ENCODE results near the gene MEP1B.

MEP1B gene

GRCh38 chr18:32267463-32267862 is 77.6 kb downstream of the MEP1B start:
- Histone ChIP-seq H3K9me3 (ENCODE audit: low read length) (no peaks in the 10 kb centered on the region), H3K27ac (ENCODE audit: low read depth, low read length, poor library complexity, severe bottlenecking) (no peak overlapping the region), H3K27me3 (ENCODE audit: insufficient read depth, low read length) (no peaks in the 10 kb centered on the region), H3F3A (ENCODE audit: insufficient read depth, low read length) (no peaks in the 10 kb centered on the region), H2AFZ (ENCODE audit: low read length) (no peak overlapping the region), H3K4me3 (ENCODE audit: low read depth, low read length, poor library complexity, severe bottlenecking) (no peak overlapping the region), H3K36me3 (ENCODE audit: insufficient read depth, low read length) (no peaks in the 10 kb centered on the region), H3K4me2 (ENCODE audit: low read length) (no peak overlapping the region), H3K9me2 (ENCODE audit: low read depth, low read length) (no peaks in the 10 kb centered on the region), H3K79me2 (ENCODE audit: insufficient read depth, low read length) (no peaks in the 10 kb centered on the region), H3K4me1 (ENCODE audit: insufficient read depth, low read length, severe bottlenecking) (no peaks in the 10 kb centered on the region), H3K9ac (ENCODE audit: low read length) (no peak overlapping the region), H4K20me1 (ENCODE audit: insufficient read depth, low read length) (no peaks in the 10 kb centered on the region)
- TF ChIP-seq EZH2 (IDR thresholded peaks at IDR 0.05; ENCODE audit: borderline replicate concordance, low read length) (no peak), CTCF (IDR thresholded peaks at IDR 0.05; ENCODE audit: low read length) (no peak)

Measured in OCI-LY1 (cell line).